IPS-20b (cell line): ENCODE measurements around the gene POLRMT.
"Not testable (repeated sequence)": the region's sequence is repeated elsewhere in the genome, so short reads cannot be mapped to it uniquely, and the experiment has no call there.

Source experiments
- H3K27ac ChIP-seq: one replicate; pipeline ENCODE4 v1.5.1; 2013; ENCODE audit warnings: low read length
- H3K27me3 ChIP-seq: 2 replicates; pipeline ENCODE4 v1.6.1; 2013; ENCODE audit warnings: mild to moderate bottlenecking, low read length, inconsistent platforms; ENCODE audit not compliant: insufficient read depth
- H3K36me3 ChIP-seq: 2 replicates; pipeline ENCODE4 v1.6.1; 2013; ENCODE audit warnings: low read depth, mild to moderate bottlenecking, inconsistent platforms, low read length, moderate library complexity; ENCODE audit not compliant: insufficient read depth
- H3K4me1 ChIP-seq: 2 replicates; pipeline ENCODE4 v1.6.1; 2013; ENCODE audit warnings: mild to moderate bottlenecking, control low read depth, inconsistent platforms, low read length, moderate library complexity; ENCODE audit not compliant: insufficient read depth
- H3K4me3 ChIP-seq: 2 replicates; pipeline ENCODE4 v1.5.1; 2013; ENCODE audit warnings: mild to moderate bottlenecking, low read length, inconsistent platforms
- H3K9ac ChIP-seq: 2 replicates; pipeline ENCODE4 v1.6.1; 2013; ENCODE audit warnings: low read depth, mild to moderate bottlenecking, inconsistent platforms, low read length, moderate library complexity
- H3K9me3 ChIP-seq: 2 replicates; pipeline ENCODE4 v1.6.1; 2013; ENCODE audit warnings: mild to moderate bottlenecking, low read depth, low read length, inconsistent platforms; ENCODE audit not compliant: insufficient read depth

The POLRMT gene

GRCh38 chr19:676007-676338 lies 42.6 kb upstream of the POLRMT start:
- Histone ChIP-seq H3K27me3 (peaks cover 34% of the 10 kb centered on the region), H3K4me3 (no peak overlapping the region), H3K4me1 (no peaks in the 10 kb centered on the region), H3K9me3 (no peaks in the 10 kb centered on the region), H3K9ac (no peak overlapping the region), H3K27ac (no peak overlapping the region), H3K36me3 (no peaks in the 10 kb centered on the region)

- no peak overlapping the region for H3K9ac ChIP-seq
- no peaks in the 10 kb centered on the region for H3K36me3 ChIP-seq
- H3K9me3 ChIP-seq: no peaks in the 10 kb centered on the region
- H3K27ac ChIP-seq: no peak overlapping the region
- H3K27me3 ChIP-seq: peaks cover 34% of the 10 kb centered on the region
- no peaks in the 10 kb centered on the region for H3K4me1 ChIP-seq
- no peak overlapping the region for H3K4me3 ChIP-seq
These were observed 41.2 kb upstream of the POLRMT start for GRCh38 chr19:674282-675151.

GRCh38 chr19:670609-671075 lies 37.3 kb upstream of the POLRMT start:
- Histone ChIP-seq H3K27me3 (peaks cover 17% of the 10 kb centered on the region), H3K9me3 (no peaks in the 10 kb centered on the region)

GRCh38 chr19:668675-669434 lies 35.5 kb upstream of the POLRMT start:
- H3K27me3 ChIP-seq, H3K4me3 ChIP-seq, H3K27ac ChIP-seq, H3K4me1 ChIP-seq, H3K9me3 ChIP-seq, H3K9ac ChIP-seq, H3K36me3 ChIP-seq: not testable (repeated sequence)

More at GRCh38 chr19:670609-671075, 37.3 kb upstream of the POLRMT start:
- H3K4me1 ChIP-seq: no peaks in the 10 kb centered on the region
- no peaks in the 10 kb centered on the region for H3K36me3 ChIP-seq
- H3K4me3 ChIP-seq: no peak overlapping the region
- H3K27ac ChIP-seq: no peak overlapping the region
- no peak overlapping the region for H3K9ac ChIP-seq

GRCh38 chr19:666985-667573 lies 33.7 kb upstream of the POLRMT start:
- H3K27me3 ChIP-seq, H3K36me3 ChIP-seq, H3K4me1 ChIP-seq, H3K9me3 ChIP-seq, H3K9ac ChIP-seq, H3K4me3 ChIP-seq, H3K27ac ChIP-seq: not testable (repeated sequence)

GRCh38 chr19:664913-665443 lies 31.6 kb upstream of the POLRMT start:
- no peak overlapping the region for H3K9ac ChIP-seq
- peaks cover 8% of the 10 kb centered on the region; the same call in 1 of the 2 replicates for H3K27me3 ChIP-seq
- H3K27ac ChIP-seq: no peak overlapping the region
- H3K9me3 ChIP-seq: no peaks in the 10 kb centered on the region
- no peak overlapping the region for H3K4me3 ChIP-seq
- no peaks in the 10 kb centered on the region for H3K4me1 ChIP-seq
- no peaks in the 10 kb centered on the region for H3K36me3 ChIP-seq

GRCh38 chr19:663682-664117 lies 30.4 kb upstream of the POLRMT start:
- Histone ChIP-seq H3K9ac (peak overlapping the region; percentile 47; the same call in 1 of the 2 replicates), H3K4me1 (no peaks in the 10 kb centered on the region), H3K4me3 (peak overlapping the region; percentile 50), H3K27me3 (peaks cover 8% of the 10 kb centered on the region; the same call in 1 of the 2 replicates), H3K9me3 (no peaks in the 10 kb centered on the region), H3K36me3 (no peaks in the 10 kb centered on the region), H3K27ac (no peak overlapping the region)

- Histone ChIP-seq H3K27ac (peak within 1 kb of the TSS; percentile 49), H3K9ac (peak within 1 kb of the TSS; percentile 78), H3K4me1 (no peaks in the 10 kb centered on the region), H3K4me3 (peak within 1 kb of the TSS; percentile 81), H3K36me3 (no peaks in the 10 kb centered on the region), H3K27me3 (peaks cover 8% of the 10 kb centered on the region; the same call in 1 of the 2 replicates), H3K9me3 (no peaks in the 10 kb centered on the region)
These were observed 29.8 kb upstream of the POLRMT start, which contains the start of gene RNF126 for GRCh38 chr19:662962-663681. Gene RNF126 (minus strand): TSS chr19:663214. CDS start chr19:663121, 93 bp downstream.

GRCh38 chr19:662207-662961 lies 29.0 kb upstream of the POLRMT start:
- H3K36me3 ChIP-seq: no peaks in the 10 kb centered on the region
- peak overlapping the region; percentile 49 for H3K27ac ChIP-seq
- peak overlapping the region; percentile 81 for H3K4me3 ChIP-seq
- no peaks in the 10 kb centered on the region for H3K4me1 ChIP-seq
- no peaks in the 10 kb centered on the region for H3K9me3 ChIP-seq
- peaks cover 8% of the 10 kb centered on the region; the same call in 1 of the 2 replicates for H3K27me3 ChIP-seq
- peak overlapping the region; percentile 78 for H3K9ac ChIP-seq

GRCh38 chr19:661427-662196 lies 28.3 kb upstream of the POLRMT start:
- Histone ChIP-seq H3K27ac (no peak overlapping the region), H3K4me1 (no peaks in the 10 kb centered on the region), H3K9ac (peak overlapping the region; percentile 78), H3K4me3 (peak overlapping the region; percentile 81), H3K9me3 (no peaks in the 10 kb centered on the region), H3K27me3 (peaks cover 8% of the 10 kb centered on the region; the same call in 1 of the 2 replicates), H3K36me3 (no peaks in the 10 kb centered on the region)
